Activated CD4-positive, alpha-beta T cell treated with anti-CD3 and anti-CD28 coated beads, Interleukin-2, amount 10 ng/mL, durations not matched to agents 24 days and 14 days (primary cell): ENCODE data around the gene ERO1A. TPM values are rescaled to one million over a fixed set of nuclear protein-coding genes. Genes with fewer than 3 reads are reported as not detected.
"Not testable (repeated sequence)": the region's sequence is repeated elsewhere in the genome, so short reads cannot be mapped to it uniquely, and the experiment has no call there.

Experiments
- DNase-seq: peaks from one replicate; pipeline ENCODE4 v3.0.0; 2022
- H3K27ac Mint-ChIP-seq: one replicate; pipeline ENCODE4 v1.8.0; 2022; ENCODE audit warnings: mild to moderate bottlenecking, mixed read lengths
- H3K27me3 Mint-ChIP-seq: one replicate; pipeline ENCODE4 v1.8.0; 2022; ENCODE audit warnings: mixed read lengths
- H3K36me3 Mint-ChIP-seq: one replicate; pipeline ENCODE4 v1.8.0; 2022; ENCODE audit warnings: low read depth, mild to moderate bottlenecking, mixed read lengths
- H3K4me1 Mint-ChIP-seq: one replicate; pipeline ENCODE4 v1.8.0; 2021; ENCODE audit warnings: mixed read lengths
- H3K4me3 Mint-ChIP-seq: one replicate; pipeline ENCODE4 v1.8.0; 2022; ENCODE audit warnings: mild to moderate bottlenecking, moderate library complexity, mixed read lengths
- H3K9me3 Mint-ChIP-seq: one replicate; pipeline ENCODE4 v1.8.0; 2021; ENCODE audit warnings: mixed read lengths
- intact Hi-C: fragments of 100-400 bp; cut with micrococcal nuclease; formaldehyde crosslinking; loops from one replicate; pipeline ENCODE4 v1.15.1; 2023
- total RNA-seq: library from RNA; stranded (reverse); gene quantifications from 2 replicates; pipeline ENCODE4 v1.2.3, GENCODE V29; 2022

ERO1A gene, protein sequence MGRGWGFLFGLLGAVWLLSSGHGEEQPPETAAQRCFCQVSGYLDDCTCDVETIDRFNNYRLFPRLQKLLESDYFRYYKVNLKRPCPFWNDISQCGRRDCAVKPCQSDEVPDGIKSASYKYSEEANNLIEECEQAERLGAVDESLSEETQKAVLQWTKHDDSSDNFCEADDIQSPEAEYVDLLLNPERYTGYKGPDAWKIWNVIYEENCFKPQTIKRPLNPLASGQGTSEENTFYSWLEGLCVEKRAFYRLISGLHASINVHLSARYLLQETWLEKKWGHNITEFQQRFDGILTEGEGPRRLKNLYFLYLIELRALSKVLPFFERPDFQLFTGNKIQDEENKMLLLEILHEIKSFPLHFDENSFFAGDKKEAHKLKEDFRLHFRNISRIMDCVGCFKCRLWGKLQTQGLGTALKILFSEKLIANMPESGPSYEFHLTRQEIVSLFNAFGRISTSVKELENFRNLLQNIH
- 170 and 171 TPM in 2 replicates for total RNA-seq

- H3K9me3 Mint-ChIP-seq: no peaks in the 10 kb centered on the region
- H3K36me3 Mint-ChIP-seq: peaks cover 24% of the 10 kb centered on the region
- H3K27me3 Mint-ChIP-seq: no peaks in the 10 kb centered on the region
- peak within 1 kb of the TSS; percentile 96 for H3K4me3 Mint-ChIP-seq
- peak within 1 kb of the TSS; percentile 99 for H3K27ac Mint-ChIP-seq
- peaks cover 33% of the 10 kb centered on the region for H3K4me1 Mint-ChIP-seq
- intact Hi-C loops: loop anchor here (1.0 to 10.0 kb wide), 3 partner anchors 34 to 459 kb away; partner anchors contain the start of genes DDHD1, GPR137C and TXNDC16
- DNase-seq: peak; percentile 92
These were observed at the start of gene ERO1A for GRCh38 chr14:52695481-52696091. Gene ERO1A, minus strand, starts transcription at chr14:52695558. Its CDS starts 77 bp downstream, at chr14:52695481.

DNA sequence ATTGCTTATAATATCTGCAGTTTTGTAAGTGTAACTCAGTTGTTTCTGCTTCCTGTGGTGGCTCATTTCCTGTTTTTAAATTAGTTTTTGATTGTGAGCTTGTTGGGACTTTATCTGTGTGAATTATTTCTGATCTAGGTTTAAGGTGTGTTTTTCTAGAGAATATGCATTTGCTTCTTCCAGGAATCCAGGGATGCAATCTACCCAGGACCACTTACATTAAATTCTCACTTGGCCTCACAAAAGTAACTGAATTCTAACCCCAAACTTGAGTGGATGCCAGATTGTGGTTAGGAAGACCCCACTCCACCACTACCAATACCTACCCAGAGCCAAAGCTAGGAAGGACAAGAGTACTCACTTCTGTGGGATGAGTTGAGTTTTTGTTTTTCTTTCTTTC, 46.5 kb upstream of the ERO1A start:
- no peaks in the 10 kb centered on the region for H3K27me3 Mint-ChIP-seq
- peak overlapping the region; percentile 75 for H3K4me3 Mint-ChIP-seq
- DNase-seq: no peak
- H3K9me3 Mint-ChIP-seq: no peaks in the 10 kb centered on the region
- H3K36me3 Mint-ChIP-seq: peaks cover 21% of the 10 kb centered on the region
- H3K27ac Mint-ChIP-seq: peak overlapping the region; percentile 91
- intact Hi-C loops: loop anchor here (1.0 kb wide), 1 partner anchor 12 kb away; the partner anchor contains the start of gene STYX
- H3K4me1 Mint-ChIP-seq: peaks cover 31% of the 10 kb centered on the region

DNA sequence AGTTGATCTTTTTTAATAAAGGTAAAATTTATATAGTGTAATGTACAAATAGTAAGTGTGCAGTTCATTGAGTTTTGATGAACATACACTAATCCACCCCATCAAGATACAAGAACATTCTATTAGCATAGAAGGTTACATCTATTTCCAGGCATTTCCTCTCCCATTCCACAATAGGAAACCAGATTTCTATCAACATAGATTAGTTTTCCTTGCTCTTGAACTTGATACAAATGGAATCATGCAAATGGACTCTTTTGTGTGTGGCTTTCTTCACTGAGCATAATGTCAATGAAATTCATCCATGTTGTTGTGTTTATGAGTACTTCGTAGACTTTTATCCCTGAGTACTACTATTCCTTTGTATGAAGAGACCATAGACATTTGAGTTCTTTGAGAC, 45.4 kb upstream of the ERO1A start:
- no peak overlapping the region for H3K4me3 Mint-ChIP-seq
- peaks cover 36% of the 10 kb centered on the region for H3K4me1 Mint-ChIP-seq
- H3K27ac Mint-ChIP-seq: peak overlapping the region; percentile 5
- no peaks in the 10 kb centered on the region for H3K27me3 Mint-ChIP-seq
- intact Hi-C loops: no loop called here
- H3K9me3 Mint-ChIP-seq: no peaks in the 10 kb centered on the region
- no peak for DNase-seq
- peaks cover 19% of the 10 kb centered on the region for H3K36me3 Mint-ChIP-seq

DNA sequence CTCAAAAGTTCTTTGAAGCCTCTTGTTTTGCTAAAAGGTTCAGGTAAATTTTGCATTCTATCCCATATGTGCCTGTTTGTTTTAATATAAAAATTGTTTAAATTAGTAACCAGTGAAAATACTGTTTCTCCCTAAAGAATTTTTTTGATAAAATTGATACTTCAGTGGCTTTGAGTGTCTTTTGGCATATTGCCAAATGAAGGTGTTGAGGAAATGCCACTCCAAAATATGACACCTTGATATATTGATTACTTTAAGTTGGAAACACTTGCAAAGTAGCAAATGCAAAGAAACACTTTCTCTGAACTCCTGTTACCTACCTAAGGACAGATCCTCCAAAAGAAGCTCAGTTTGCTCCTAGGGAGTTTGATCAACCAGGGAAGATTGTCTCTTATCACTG, 43.1 kb upstream of the ERO1A start:
- Mint-ChIP-seq H3K4me3 (no peak overlapping the region), H3K27me3 (no peaks in the 10 kb centered on the region), H3K9me3 (no peaks in the 10 kb centered on the region), H3K4me1 (peaks cover 37% of the 10 kb centered on the region), H3K27ac (no peak overlapping the region), H3K36me3 (peaks cover 26% of the 10 kb centered on the region)
- DNase-seq: no peak
- intact Hi-C loops: no loop called here

GRCh38 chr14:52735921-52736489, 40.6 kb upstream of the ERO1A start:
- H3K4me1 Mint-ChIP-seq: peaks cover 29% of the 10 kb centered on the region
- no peaks in the 10 kb centered on the region for H3K9me3 Mint-ChIP-seq
- peaks cover 33% of the 10 kb centered on the region for H3K36me3 Mint-ChIP-seq
- peak overlapping the region; percentile 35 for H3K27ac Mint-ChIP-seq
- no peaks in the 10 kb centered on the region for H3K27me3 Mint-ChIP-seq
- H3K4me3 Mint-ChIP-seq: peak overlapping the region; percentile 50
- no peak for DNase-seq
- intact Hi-C loops: no loop called here

DNA sequence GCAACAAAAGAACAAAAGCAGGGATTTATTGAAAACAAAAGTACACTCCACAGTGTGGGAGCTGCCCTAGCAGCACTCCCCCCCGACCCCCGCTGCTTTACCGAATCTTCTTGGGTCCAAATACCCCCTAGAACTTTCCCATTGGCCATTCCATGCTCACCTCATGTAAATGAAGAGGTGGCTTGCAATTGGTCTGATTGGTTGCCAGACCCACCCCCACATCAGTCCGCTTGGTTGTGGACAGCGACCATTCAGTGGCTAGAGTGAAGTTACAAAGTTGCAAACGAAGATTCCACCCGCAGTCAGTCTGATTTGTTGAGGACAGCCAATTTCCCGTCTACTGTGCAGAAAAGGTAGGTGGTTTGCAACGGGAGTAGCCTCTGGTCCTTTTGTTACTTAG, 38.5 kb upstream of the ERO1A start:
- no peaks in the 10 kb centered on the region for H3K27me3 Mint-ChIP-seq
- no peak for DNase-seq
- H3K36me3 Mint-ChIP-seq: peaks cover 37% of the 10 kb centered on the region
- H3K4me3 Mint-ChIP-seq: no peak overlapping the region
- no peak overlapping the region for H3K27ac Mint-ChIP-seq
- H3K9me3 Mint-ChIP-seq: no peaks in the 10 kb centered on the region
- peaks cover 29% of the 10 kb centered on the region for H3K4me1 Mint-ChIP-seq
- intact Hi-C loops: no loop called here

DNA sequence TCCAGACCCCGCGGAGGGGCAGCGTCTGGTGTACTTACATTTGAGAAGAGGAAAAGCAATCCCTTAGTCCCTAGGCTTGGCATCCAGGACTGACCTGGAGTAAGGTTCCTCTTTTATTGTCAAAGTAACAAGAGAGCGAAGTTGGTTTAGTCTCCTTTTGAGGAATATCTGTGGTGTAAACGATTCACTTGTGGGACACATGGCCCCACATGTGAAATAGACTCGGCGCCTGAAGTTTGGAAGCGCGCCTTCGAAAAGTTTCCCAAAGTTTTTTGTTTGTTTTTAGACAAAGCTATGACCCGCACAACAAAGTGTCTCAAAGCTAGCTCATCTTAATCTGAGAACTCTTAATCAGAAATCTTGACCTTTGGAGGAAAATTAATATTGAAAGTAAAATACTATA, 35.4 kb upstream of the ERO1A start:
- Mint-ChIP-seq H3K27me3 (no peaks in the 10 kb centered on the region), H3K27ac (peak overlapping the region; percentile 88), H3K4me1 (peaks cover 22% of the 10 kb centered on the region), H3K4me3 (peak overlapping the region; percentile 96), H3K9me3 (no peaks in the 10 kb centered on the region), H3K36me3 (peaks cover 36% of the 10 kb centered on the region)
- intact Hi-C loops: loop anchor here (1.0 kb wide), 2 partner anchors 12 to 23 kb away; partner anchors contain the start of gene PSMC6
- DNase-seq: no peak

GRCh38 chr14:52729925-52730708, 34.8 kb upstream of the ERO1A start, which contains the start of gene STYX:
Gene STYX, plus strand, starts transcription at chr14:52730166. Its CDS starts 309 bp downstream, at chr14:52730475.
- Mint-ChIP-seq H3K4me3 (peak within 1 kb of the TSS; percentile 96), H3K4me1 (peaks cover 21% of the 10 kb centered on the region), H3K27ac (peak within 1 kb of the TSS; percentile 88), H3K9me3 (no peaks in the 10 kb centered on the region), H3K36me3 (peaks cover 40% of the 10 kb centered on the region), H3K27me3 (no peaks in the 10 kb centered on the region)
- intact Hi-C loops: loop anchor here (1.0 to 2.0 kb wide), 5 partner anchors 12 to 177 kb away; partner anchors contain the start of genes GNPNAT1, GPR137C, PSMC6 and TXNDC16
- peak; percentile 99 for DNase-seq

DNA sequence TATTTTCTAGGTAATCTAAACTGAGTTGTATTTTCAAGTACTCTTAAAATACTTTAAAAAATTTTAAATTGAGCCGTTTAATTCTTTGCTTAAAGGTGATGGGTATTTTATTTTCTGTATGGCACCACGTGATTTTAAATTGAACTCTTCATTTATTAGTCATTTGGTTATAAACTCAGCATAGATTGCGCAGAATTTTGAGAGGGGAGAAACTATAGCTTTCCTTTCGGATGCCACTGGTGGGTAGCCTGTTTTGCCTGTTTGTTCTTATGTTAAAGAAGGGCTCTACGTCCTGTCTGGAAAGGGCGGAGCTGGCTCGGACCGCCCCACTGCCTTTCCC, 34.2 kb upstream of the ERO1A start:
- Mint-ChIP-seq H3K9me3 (no peaks in the 10 kb centered on the region), H3K4me1 (peaks cover 21% of the 10 kb centered on the region), H3K4me3 (peak overlapping the region; percentile 96), H3K27me3 (no peaks in the 10 kb centered on the region), H3K27ac (peak overlapping the region; percentile 88), H3K36me3 (peaks cover 42% of the 10 kb centered on the region)
- no peak for DNase-seq
- intact Hi-C loops: loop anchor here (1.0 to 2.0 kb wide), 3 partner anchors 33 to 177 kb away; partner anchors contain the start of genes GNPNAT1, GPR137C and TXNDC16

DNA sequence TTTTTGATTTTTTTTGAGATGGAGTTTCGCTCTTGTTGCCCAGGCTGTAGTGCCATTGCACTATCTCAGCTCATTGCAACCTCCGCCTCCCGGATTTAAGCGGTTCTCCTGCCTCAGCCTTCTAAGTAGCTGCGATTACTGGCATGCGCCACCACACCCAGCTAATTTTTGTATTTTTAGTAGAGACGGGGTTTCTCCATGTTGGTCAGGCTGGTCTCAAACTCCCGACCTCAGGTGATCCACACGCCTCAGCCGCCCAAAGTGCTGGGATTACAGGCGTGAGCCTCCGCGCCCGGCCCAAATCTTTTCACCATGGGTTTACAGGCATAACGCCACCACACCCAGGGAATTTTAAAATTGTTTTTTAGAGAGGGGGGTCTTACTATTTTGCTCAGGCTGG, 33.7 kb upstream of the ERO1A start:
- not testable (repeated sequence) for H3K27ac Mint-ChIP-seq, H3K9me3 Mint-ChIP-seq, DNase-seq, H3K27me3 Mint-ChIP-seq
- Mint-ChIP-seq H3K4me3 (peak overlapping the region; percentile 44), H3K4me1 (peaks cover 18% of the 10 kb centered on the region), H3K36me3 (peaks cover 42% of the 10 kb centered on the region)
- intact Hi-C loops: loop anchor here (1.0 to 2.0 kb wide), 3 partner anchors 33 to 176 kb away; partner anchors contain the start of genes GNPNAT1, GPR137C and TXNDC16

- H3K36me3 Mint-ChIP-seq: peaks cover 39% of the 10 kb centered on the region
- H3K27me3 Mint-ChIP-seq, H3K4me3 Mint-ChIP-seq, H3K27ac Mint-ChIP-seq, DNase-seq, intact Hi-C loops, H3K9me3 Mint-ChIP-seq: not testable (repeated sequence)
- H3K4me1 Mint-ChIP-seq: peaks cover 20% of the 10 kb centered on the region
These were observed 32.2 kb upstream of the ERO1A start for GRCh38 chr14:52727509-52727908.

DNA sequence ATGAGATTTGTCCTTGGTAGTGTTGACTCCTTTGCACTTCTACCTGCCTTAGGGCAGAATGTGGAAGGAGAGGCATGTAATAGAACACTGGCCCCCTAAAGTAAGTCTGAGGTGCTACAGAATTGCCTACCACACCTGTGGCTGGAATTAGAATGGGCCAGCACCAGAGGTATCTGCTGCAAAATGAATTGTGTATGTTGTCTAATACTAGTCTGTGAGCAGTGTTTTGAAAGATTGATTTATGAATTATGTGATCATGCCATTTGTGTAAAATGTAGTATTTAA, 28.9 kb upstream of the ERO1A start:
- H3K36me3 Mint-ChIP-seq: peaks cover 48% of the 10 kb centered on the region
- H3K27me3 Mint-ChIP-seq: no peaks in the 10 kb centered on the region
- H3K4me1 Mint-ChIP-seq: peaks cover 17% of the 10 kb centered on the region
- H3K27ac Mint-ChIP-seq: no peak overlapping the region
- no peaks in the 10 kb centered on the region for H3K9me3 Mint-ChIP-seq
- no peak for DNase-seq
- H3K4me3 Mint-ChIP-seq: no peak overlapping the region
- intact Hi-C loops: no loop called here
